ENCODE results near the gene CDC6. TPM values are rescaled to one million over a fixed set of nuclear protein-coding genes. Genes with fewer than 3 reads are reported as not detected.
A peak's percentile ranks its signal among the peaks of the same experiment; 100 is the strongest.

The CDC6 gene
- total RNA-seq, 1 donor from 2014 or later, result 1.2 TPM

GRCh38 chr17:40287159-40287493 is 553 bp upstream of the CDC6 start:
- intact Hi-C loops (cut with DNase I), result loop anchor here (2.0 to 5.0 kb wide), 2 partner anchors 68 to 130 kb away; partner anchors contain the start of genes TOP2A and WIPF2
- Histone ChIP-seq H3K9me3 (no peaks in the 10 kb centered on the region), H3K4me1 (peaks cover 0 to 8% of the 10 kb centered on the region in 2 donors), H3K27ac (peak overlapping the region in 1 of 2 donors; percentile 27), H3K36me3 (no peaks in the 10 kb centered on the region), H3K4me3 (peak overlapping the region in 1 of 2 donors; percentile 33), H3K27me3 (no peaks in the 10 kb centered on the region)
- DNase-seq (ENCODE audit: low spot score in 2 of 2), result no peak
- no peak for TF ChIP-seq CTCF (IDR thresholded peaks at IDR 0.05)

GRCh38 chr17:40290629-40291280 is 3.1 kb downstream of the CDC6 start:
- Histone ChIP-seq H3K36me3 (no peaks in the 10 kb centered on the region), H3K4me1 (peaks cover 0 to 8% of the 10 kb centered on the region in 2 donors), H3K27me3 (no peaks in the 10 kb centered on the region), H3K4me3 (no peak overlapping the region), H3K9me3 (no peaks in the 10 kb centered on the region), H3K27ac (no peak overlapping the region)
- TF ChIP-seq CTCF (IDR thresholded peaks at IDR 0.05), result peak; percentile 16 to 49 (median 21)
- intact Hi-C loops (cut with DNase I), result loop anchor here (2.0 kb wide), 2 partner anchors 88 to 278 kb away; no protein-coding TSS in a partner anchor
- no peak for DNase-seq (ENCODE audit: low spot score in 2 of 2)

- Histone ChIP-seq H3K4me1 (peaks cover 0 to 8% of the 10 kb centered on the region in 2 donors), H3K36me3 (no peaks in the 10 kb centered on the region), H3K9me3 (no peaks in the 10 kb centered on the region), H3K4me3 (no peak overlapping the region), H3K27me3 (no peaks in the 10 kb centered on the region), H3K27ac (no peak overlapping the region)
- DNase-seq (ENCODE audit: low spot score in 2 of 2), result no peak
- intact Hi-C loops (cut with DNase I), result loop anchor here (2.0 kb wide), 2 partner anchors 88 to 278 kb away; no protein-coding TSS in a partner anchor
- TF ChIP-seq CTCF (IDR thresholded peaks at IDR 0.05), result no peak
Observed at GRCh38 chr17:40291281-40291664, 3.6 kb downstream of the CDC6 start.

GRCh38 chr17:40293363-40293762 is 5.7 kb downstream of the CDC6 start:
- no peak for DNase-seq (ENCODE audit: low spot score in 2 of 2)
- Histone ChIP-seq H3K27ac (no peak overlapping the region), H3K4me3 (no peak overlapping the region), H3K4me1 (peaks cover 0 to under 1% of the 10 kb centered on the region in 2 donors), H3K9me3 (no peaks in the 10 kb centered on the region), H3K27me3 (no peaks in the 10 kb centered on the region), H3K36me3 (no peaks in the 10 kb centered on the region)
- intact Hi-C loops (cut with DNase I), result no loop called here
- no peak for TF ChIP-seq CTCF (IDR thresholded peaks at IDR 0.05)

GRCh38 chr17:40295488-40296436 is 8.1 kb downstream of the CDC6 start:
- Histone ChIP-seq H3K9me3 (no peaks in the 10 kb centered on the region), H3K27ac (no peak overlapping the region), H3K27me3 (no peaks in the 10 kb centered on the region), H3K4me1 (peaks cover 0 to 2% of the 10 kb centered on the region in 2 donors), H3K36me3 (no peaks in the 10 kb centered on the region), H3K4me3 (no peak overlapping the region)
- no peak for TF ChIP-seq CTCF (IDR thresholded peaks at IDR 0.05)
- DNase-seq (ENCODE audit: low spot score in 2 of 2), result no peak
- intact Hi-C loops (cut with DNase I), result no loop called here

Data from ascending aorta (tissue), 2 donors.